GM12864 (cell line): Measurements from ENCODE around the gene SLC8A3.

Experiments
- DNase-seq: peaks from one replicate; pipeline ENCODE4 v3.0.0-alpha.2; 2011; ENCODE audit warnings: low read depth
- H3K4me3 ChIP-seq: 2 replicates; pipeline ENCODE4 v1.5.1; 2011; ENCODE audit warnings: mild to moderate bottlenecking, low read depth, low read length, control low read depth
- CTCF ChIP-seq: IDR thresholded peaks from 2 replicates; pipeline ENCODE4 v1.5.1; 2011; ENCODE audit warnings: low read depth, mild to moderate bottlenecking, moderate library complexity, low read length, control low read depth, inconsistent platforms; ENCODE audit errors: missing control alignments

Gene SLC8A3

GRCh38 chr14:70098250-70098809 is 90.4 kb downstream of the SLC8A3 start:
- H3K4me3 ChIP-seq: no peak overlapping the region
- no peak for DNase-seq
- TF ChIP-seq CTCF: no peak

- TF ChIP-seq CTCF: no peak
- no peak overlapping the region for H3K4me3 ChIP-seq
- no peak for DNase-seq
Observed at GRCh38 chr14:70097576-70098249, 91.0 kb downstream of the SLC8A3 start.

GRCh38 chr14:70096866-70097265 is 91.9 kb downstream of the SLC8A3 start:
- no peak for DNase-seq
- H3K4me3 ChIP-seq: no peak overlapping the region
- no peak for TF ChIP-seq CTCF

- DNase-seq: no peak
- no peak for TF ChIP-seq CTCF
- H3K4me3 ChIP-seq: no peak overlapping the region
Observed at GRCh38 chr14:70094631-70095030, 94.1 kb downstream of the SLC8A3 start.

- TF ChIP-seq CTCF: no peak
- H3K4me3 ChIP-seq: no peak overlapping the region
- no peak for DNase-seq
Observed at GRCh38 chr14:70094106-70094505, 94.6 kb downstream of the SLC8A3 start.

- no peak overlapping the region for H3K4me3 ChIP-seq
- no peak for DNase-seq
- TF ChIP-seq CTCF: no peak
Observed at GRCh38 chr14:70093156-70093555, 95.6 kb downstream of the SLC8A3 start.

GRCh38 chr14:70087380-70087697 is 101.4 kb downstream of the SLC8A3 start:
- no peak overlapping the region for H3K4me3 ChIP-seq
- no peak for TF ChIP-seq CTCF
- no peak for DNase-seq
